H1 (cell line): ENCODE measurements around the gene GTF2H1. TPM values are rescaled to one million over a fixed set of nuclear protein-coding genes. Genes with fewer than 3 reads are reported as not detected.

ENCODE experiments used
- CTCF ChIA-PET: fragments of 300-600 bp; sonication (Branson Sonifier 250); formaldehyde crosslinking; loops from one replicate; lab custom pipeline; 2021; ENCODE audit not compliant: partially characterized antibody; lab: Charles Lee
- POLR2A ChIA-PET: fragments of 300-600 bp; sonication (Branson Sonifier 250); formaldehyde crosslinking; loops from one replicate; lab custom pipeline; 2021; ENCODE audit warnings: inconsistent platforms; ENCODE audit not compliant: partially characterized antibody; lab: Charles Lee
- DNase-seq, 2 experiments: peaks; one replicate each; pipeline versions ENCODE4 v3.0.0 to v3.0.0-alpha.2; 2010 to 2022; ENCODE audit warnings: low spot score in 2 of 2, low read depth in 1 of 2, mixed read lengths in 1 of 2
- FAIRE-seq: peaks from 2 replicates; lab custom pipeline; 2011; peaks lifted over from hg19 to GRCh38; lab: Jason Lieb, UNC
- H2AFZ ChIP-seq: 2 replicates; pipeline ENCODE4 v1.8.1; 2012; ENCODE audit warnings: low read length, inconsistent platforms
- H2AK5ac ChIP-seq: 2 replicates; pipeline ENCODE4 v1.6.1; 2013; ENCODE audit warnings: low read depth, low read length
- H2BK120ac ChIP-seq: replicated peaks from 2 replicates; pipeline ENCODE3; 2013; ENCODE audit warnings: low read depth, low read length, inconsistent platforms
- H2BK12ac ChIP-seq: 2 replicates; pipeline ENCODE4 v1.6.1; 2013; ENCODE audit warnings: low read depth, low read length
- H2BK15ac ChIP-seq: 2 replicates; pipeline ENCODE4 v1.6.1; 2013; ENCODE audit warnings: low read length
- H2BK20ac ChIP-seq: 2 replicates; pipeline ENCODE4 v1.6.1; 2013; ENCODE audit warnings: low read length
- H2BK5ac ChIP-seq: 2 replicates; pipeline ENCODE4 v1.6.1; 2013; ENCODE audit warnings: low read depth, low read length
- H3K14ac ChIP-seq: 2 replicates; pipeline ENCODE4 v1.6.1; 2013; ENCODE audit warnings: inconsistent platforms; ENCODE audit not compliant: insufficient read length
- H3K18ac ChIP-seq: 2 replicates; pipeline ENCODE4 v1.6.1; 2013; ENCODE audit warnings: low read length; ENCODE audit errors: extremely low read depth
- H3K23ac ChIP-seq: 2 replicates; pipeline ENCODE4 v1.6.1; 2013; ENCODE audit warnings: inconsistent platforms; ENCODE audit not compliant: insufficient read length
- H3K23me2 ChIP-seq: 2 replicates; pipeline ENCODE4 v1.6.1; 2013; ENCODE audit warnings: low read depth, low read length
- H3K27ac ChIP-seq: 2 replicates; pipeline ENCODE4 v1.6.1; 2011; ENCODE audit warnings: low read depth, low read length, inconsistent platforms
- H3K27me3 ChIP-seq, 4 experiments: replicated peaks in 1 of 4; 1 replicate in 1 of 4; 2 replicates in 3 of 4; pipeline versions ENCODE4 v1.6.1 to v1.8.1; 2011 to 2013; ENCODE audit warnings: low read length in 3 of 4, mild to moderate bottlenecking in 3 of 4, inconsistent platforms in 2 of 4, mixed read lengths in 2 of 4, moderate library complexity in 1 of 4; ENCODE audit not compliant: control insufficient read depth in 3 of 4, insufficient read depth in 3 of 4; ENCODE audit errors: extremely low read depth in 1 of 4
- H3K36me3 ChIP-seq, 4 experiments: 2 replicates each; pipeline versions ENCODE4 v1.6.1 to v1.8.1; 2011 to 2013; ENCODE audit warnings: mild to moderate bottlenecking in 4 of 4, low read length in 3 of 4, moderate library complexity in 2 of 4, control low read depth in 1 of 4, inconsistent platforms in 1 of 4; ENCODE audit not compliant: insufficient read depth in 4 of 4, control insufficient read depth in 2 of 4
- H3K4ac ChIP-seq: replicated peaks from 2 replicates; pipeline ENCODE3; 2013; ENCODE audit warnings: low read length, low read depth, mixed read lengths, inconsistent platforms; ENCODE audit not compliant: insufficient read length
- H3K4me1 ChIP-seq, 4 experiments: replicated peaks in 1 of 4; 1 replicate in 1 of 4; 2 replicates in 3 of 4; pipeline versions ENCODE4 v1.6.1 to v1.8.1; 2011 to 2013; ENCODE audit warnings: low read length in 3 of 4, inconsistent platforms in 2 of 4, mixed read lengths in 1 of 4; ENCODE audit not compliant: insufficient read depth in 4 of 4, control insufficient read depth in 3 of 4
- H3K4me2 ChIP-seq, 2 experiments: 2 replicates each; pipeline versions ENCODE4 v1.6.1 to v1.8.1; 2011 to 2013; ENCODE audit warnings: low read depth in 2 of 2, low read length in 2 of 2, control low read depth in 1 of 2, inconsistent platforms in 1 of 2, mild to moderate bottlenecking in 1 of 2; ENCODE audit not compliant: insufficient read depth in 1 of 2
- H3K4me3 ChIP-seq, 4 experiments: fragments of 200-600, 300-600 bp in 1 of 4; sonication (generic), shearing (Covaris generic), sonication (Bioruptor Twin) in 1 of 4; 2 replicates each; pipeline versions ENCODE4 v1.5.1 to v1.8.1; 2011 to 2016; ENCODE audit warnings: low read length in 4 of 4, low read depth in 3 of 4, control low read depth in 2 of 4, inconsistent platforms in 2 of 4, mild to moderate bottlenecking in 2 of 4, mixed read lengths in 1 of 4, moderate library complexity in 1 of 4; ENCODE audit not compliant: insufficient read depth in 2 of 4; ENCODE audit errors: extremely low read depth in 1 of 4
- H3K56ac ChIP-seq: replicated peaks from 2 replicates; pipeline ENCODE3; 2013; ENCODE audit warnings: low read depth, mild to moderate bottlenecking, mixed read lengths, low read length, inconsistent platforms; ENCODE audit not compliant: insufficient read length
- H3K79me1 ChIP-seq: 2 replicates; pipeline ENCODE4 v1.6.1; 2013; ENCODE audit warnings: low read depth, low read length, control low read depth
- H3K79me2 ChIP-seq, 2 experiments: 2 replicates each; pipeline versions ENCODE4 v1.6.1 to v1.8.1; 2012 to 2013; ENCODE audit warnings: low read length in 2 of 2, mild to moderate bottlenecking in 2 of 2, inconsistent platforms in 1 of 2; ENCODE audit not compliant: insufficient read depth in 2 of 2, control insufficient read depth in 1 of 2
- H3K9ac ChIP-seq, 4 experiments: replicated peaks in 1 of 4; 1 replicate in 1 of 4; 2 replicates in 3 of 4; pipeline versions ENCODE4 v1.6.1 to v1.8.1; 2011 to 2013; ENCODE audit warnings: low read depth in 3 of 4, low read length in 3 of 4, control low read depth in 2 of 4, mild to moderate bottlenecking in 2 of 4, moderate library complexity in 2 of 4, inconsistent platforms in 1 of 4; ENCODE audit errors: extremely low read depth in 1 of 4
- H3K9me3 ChIP-seq, 2 experiments: 2 replicates each; pipeline versions ENCODE4 v1.6.1 to v1.8.1; 2012 to 2013; ENCODE audit warnings: mild to moderate bottlenecking in 2 of 2, moderate library complexity in 2 of 2, control low read depth in 1 of 2, inconsistent platforms in 1 of 2, low read depth in 1 of 2, low read length in 1 of 2, mixed read lengths in 1 of 2; ENCODE audit not compliant: insufficient read depth in 2 of 2
- H4K20me1 ChIP-seq, 2 experiments: replicated peaks in 1 of 2; 2 replicates each; pipeline versions ENCODE3 to v1.8.1; 2011 to 2013; ENCODE audit warnings: inconsistent platforms in 2 of 2, low read length in 2 of 2, mild to moderate bottlenecking in 1 of 2; ENCODE audit not compliant: insufficient read depth in 2 of 2, control insufficient read depth in 1 of 2
- H4K5ac ChIP-seq: 2 replicates; pipeline ENCODE4 v1.6.1; 2013; ENCODE audit warnings: low read length, low read depth, mixed read lengths, inconsistent platforms; ENCODE audit not compliant: insufficient read length
- H4K8ac ChIP-seq: 2 replicates; pipeline ENCODE4 v1.8.0; 2013; ENCODE audit warnings: mild to moderate bottlenecking, moderate library complexity, low read length, inconsistent platforms; ENCODE audit not compliant: insufficient read depth; ENCODE audit errors: extremely low read depth
- H4K91ac ChIP-seq: replicated peaks from 2 replicates; pipeline ENCODE3; 2013; ENCODE audit warnings: low read length, mixed read lengths, inconsistent platforms; ENCODE audit not compliant: insufficient read length
- BCL11A ChIP-seq, 2 experiments: IDR thresholded peaks; one replicate each; pipeline ENCODE4 v1.6.1; 2011; ENCODE audit warnings: low read depth in 2 of 2, low read length in 2 of 2, mild to moderate bottlenecking in 2 of 2
- CREB1 ChIP-seq: IDR thresholded peaks from 2 replicates; pipeline ENCODE4 v1.6.1; 2012; ENCODE audit warnings: inconsistent platforms
- CTBP2 ChIP-seq: IDR thresholded peaks from 2 replicates; pipeline ENCODE4 v1.7.0; 2011; ENCODE audit warnings: borderline replicate concordance, mild to moderate bottlenecking, moderate library complexity, mixed read lengths, low read length; ENCODE audit not compliant: insufficient read depth, insufficient read length
- EGR1 ChIP-seq: IDR thresholded peaks from 2 replicates; pipeline ENCODE4 v1.6.1; 2011; ENCODE audit warnings: low read depth, low read length, borderline replicate concordance
- JUND ChIP-seq: IDR thresholded peaks from 2 replicates; pipeline ENCODE4 v1.6.1; 2011; ENCODE audit warnings: mild to moderate bottlenecking, improper control_type of control experiment, low read length
- RAD21 ChIP-seq, 2 experiments: IDR thresholded peaks in 1 of 2; conservative IDR thresholded peaks in 1 of 2; 2 replicates each; pipeline ENCODE4 v1.6.1; 2011; ENCODE audit warnings: low read depth in 2 of 2, low read length in 2 of 2, improper control_type of control experiment in 1 of 2, inconsistent platforms in 1 of 2, mild to moderate bottlenecking in 1 of 2, moderate library complexity in 1 of 2
- RFX5 ChIP-seq: IDR thresholded peaks from 2 replicates; pipeline ENCODE4 v1.6.1; 2011; ENCODE audit warnings: low read depth, low read length, improper control_type of control experiment, borderline replicate concordance
- SAP30 ChIP-seq: fragments of 300-600 bp; sonication (generic); IDR thresholded peaks from 2 replicates; pipeline ENCODE4 v1.7.1; 2012; ENCODE audit warnings: low read length, moderate library complexity, mild to moderate bottlenecking, inconsistent platforms; ENCODE audit not compliant: insufficient read depth, insufficient replicate concordance
- SIN3A ChIP-seq, 2 experiments: IDR thresholded peaks in 1 of 2; conservative IDR thresholded peaks in 1 of 2; 2 replicates each; pipeline ENCODE4 v1.6.1; 2011 to 2012; ENCODE audit warnings: low read length in 2 of 2, improper control_type of control experiment in 1 of 2, low read depth in 1 of 2, mild to moderate bottlenecking in 1 of 2
- SIRT6 ChIP-seq: IDR thresholded peaks from one replicate; pipeline ENCODE4 v1.7.1; 2012; ENCODE audit warnings: low read length, inconsistent platforms
- SP1 ChIP-seq: IDR thresholded peaks from 2 replicates; pipeline ENCODE4 v1.6.1; 2011; ENCODE audit warnings: low read depth, low read length
- polyA plus RNA-seq, 7 experiments: library from polyadenylated mRNA; depleted of rRNA in 3 of 7; stranded (reverse) in 5 of 7; unstranded in 2 of 7; fragments of >200 nt in 5 of 7; fragments of 200-250 nt in 2 of 7; gene quantifications; 1 replicate in 5 of 7; 2 replicates in 1 of 7; 4 replicates in 1 of 7; pipeline versions ENCODE4 v1.2.1 to v1.2.3, GENCODE V29; 2011 to 2013; ENCODE audit warnings: missing spikeins in 2 of 7, mixed read lengths in 2 of 7
- total RNA-seq: library from RNA; stranded (reverse); fragmentation: NEBNext Ultra II Directional; extraction: Animal tissue kit (Norgen Biotek cat#: 25700); gene quantifications from 2 replicates; pipeline ENCODE4 v1.2.1, GENCODE V29; 2021

Gene GTF2H1
- total and polyA plus RNA-seq, 2 of the 8 experiments (the other 6 are each of a cell fraction or from before 2014, with no cell fraction given): 9.1 to 26.3 TPM

DNA sequence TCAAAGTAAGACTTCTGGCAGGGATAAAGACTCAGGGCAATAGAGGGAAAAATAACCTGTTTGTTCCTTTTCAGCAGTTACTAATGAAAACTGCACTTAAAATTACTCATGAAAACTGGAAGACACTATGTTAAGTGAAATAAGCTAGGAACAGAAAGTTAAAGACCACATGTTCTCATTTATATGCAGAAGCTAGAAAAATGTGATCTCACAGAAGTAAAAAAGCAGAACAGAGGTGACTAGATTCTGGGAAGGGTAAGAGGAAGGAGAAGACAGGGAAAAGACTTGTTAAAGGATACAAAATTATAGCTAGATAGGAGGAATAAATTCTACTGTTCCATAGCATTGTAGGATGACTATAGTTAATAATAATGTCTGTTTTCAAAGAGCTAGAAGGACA lies 22.6 kb upstream of the GTF2H1 start:
- no peak overlapping the region for H3K14ac ChIP-seq

More for the DNA sequence above, 22.6 kb upstream of the GTF2H1 start:
- no peak overlapping the region for H3K4me2 ChIP-seq
- no peak overlapping the region for H4K8ac ChIP-seq
- H3K4me1 ChIP-seq: no peaks in the 10 kb centered on the region
- H2BK12ac ChIP-seq: no peak overlapping the region
- no peak overlapping the region for H2BK5ac ChIP-seq
- FAIRE-seq: no peak
- CTCF ChIA-PET: interaction anchor here (0.8 to 1.4 kb wide), 2 partner anchors 55 to 95 kb away, joined by 3 to 4 read pairs; no protein-coding TSS in a partner anchor
- H2AFZ ChIP-seq: no peak overlapping the region
- H3K36me3 ChIP-seq: peaks cover 4 to 63% (median 37%) of the 10 kb centered on the region in 4 experiments; a peak in 7 of 8 replicates
- H4K20me1 ChIP-seq: no peaks in the 10 kb centered on the region
- no peak overlapping the region for H2BK15ac ChIP-seq
- no peak for DNase-seq
- H3K9me3 ChIP-seq: no peaks in the 10 kb centered on the region
- no peak overlapping the region for H2AK5ac ChIP-seq
- H2BK120ac ChIP-seq: no peak overlapping the region
- no peaks in the 10 kb centered on the region for H3K79me1 ChIP-seq
- H2BK20ac ChIP-seq: no peak overlapping the region
- no peak overlapping the region for H3K56ac ChIP-seq
- H3K79me2 ChIP-seq: no peaks in the 10 kb centered on the region
- H3K18ac ChIP-seq: no peak overlapping the region
- H3K4me3 ChIP-seq: no peak overlapping the region
- POLR2A ChIA-PET: interaction anchor here (1.2 to 1.9 kb wide), 2 partner anchors 13 to 23 kb away, joined by 3 to 10 read pairs; partner anchors contain the start of genes GTF2H1 and HPS5
- H4K5ac ChIP-seq: no peak overlapping the region
- H3K27ac ChIP-seq: no peak overlapping the region
- H3K9ac ChIP-seq: no peak overlapping the region
- H3K23me2 ChIP-seq: peaks cover 2% of the 10 kb centered on the region; the same call in 1 of the 2 replicates
- TF ChIP-seq RFX5 (no peak), EGR1 (no peak), SIN3A (conservative IDR thresholded peaks at IDR 0.05 in 1 of 2, IDR thresholded peaks at IDR 0.05 in 1 of 2; ENCODE audit: low read depth in 1 of 2, low read length in 2 of 2) (no peak), BCL11A (IDR thresholded peaks at IDR 0.05; ENCODE audit: low read depth in 2 of 2, low read length in 2 of 2) (no peak), CREB1 (no peak), CTBP2 (no peak), JUND (no peak), SP1 (no peak), SIRT6 (no peak), RAD21 (IDR thresholded peaks at IDR 0.05 in 1 of 2, conservative IDR thresholded peaks at IDR 0.05 in 1 of 2; ENCODE audit: low read depth in 2 of 2, low read length in 2 of 2) (no peak), SAP30 (no peak)
- H3K27me3 ChIP-seq: no peaks in the 10 kb centered on the region
- no peak overlapping the region for H3K23ac ChIP-seq
- no peak overlapping the region for H3K4ac ChIP-seq
- no peak overlapping the region for H4K91ac ChIP-seq
